Measurements from ENCODE around the gene SURF4.

GRCh38 chr9:133403766-133404453, 28.1 kb upstream of the SURF4 start:
- TF ChIP-seq POLR2A (IDR thresholded peaks at IDR 0.05) = no peak
- TF ChIP-seq, protein P1, sequence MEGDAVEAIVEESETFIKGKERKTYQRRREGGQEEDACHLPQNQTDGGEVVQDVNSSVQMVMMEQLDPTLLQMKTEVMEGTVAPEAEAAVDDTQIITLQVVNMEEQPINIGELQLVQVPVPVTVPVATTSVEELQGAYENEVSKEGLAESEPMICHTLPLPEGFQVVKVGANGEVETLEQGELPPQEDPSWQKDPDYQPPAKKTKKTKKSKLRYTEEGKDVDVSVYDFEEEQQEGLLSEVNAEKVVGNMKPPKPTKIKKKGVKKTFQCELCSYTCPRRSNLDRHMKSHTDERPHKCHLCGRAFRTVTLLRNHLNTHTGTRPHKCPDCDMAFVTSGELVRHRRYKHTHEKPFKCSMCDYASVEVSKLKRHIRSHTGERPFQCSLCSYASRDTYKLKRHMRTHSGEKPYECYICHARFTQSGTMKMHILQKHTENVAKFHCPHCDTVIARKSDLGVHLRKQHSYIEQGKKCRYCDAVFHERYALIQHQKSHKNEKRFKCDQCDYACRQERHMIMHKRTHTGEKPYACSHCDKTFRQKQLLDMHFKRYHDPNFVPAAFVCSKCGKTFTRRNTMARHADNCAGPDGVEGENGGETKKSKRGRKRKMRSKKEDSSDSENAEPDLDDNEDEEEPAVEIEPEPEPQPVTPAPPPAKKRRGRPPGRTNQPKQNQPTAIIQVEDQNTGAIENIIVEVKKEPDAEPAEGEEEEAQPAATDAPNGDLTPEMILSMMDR (IDR thresholded peaks at IDR 0.05) = peak in 1 of 3 experiments; percentile 35
